NCI-H226 (cell line): Measurements from ENCODE around the gene RAI14.
"Not testable (repeated sequence)": the region's sequence is repeated elsewhere in the genome, so short reads cannot be mapped to it uniquely, and the experiment has no call there.

ENCODE experiments used
- DNase-seq: peaks from one replicate; pipeline ENCODE4 v3.0.0-alpha.2; 2015

RAI14 gene

GRCh38 chr5:34701442-34701841 is 45.3 kb downstream of the RAI14 start:
- DNase-seq = not testable (repeated sequence)

DNA sequence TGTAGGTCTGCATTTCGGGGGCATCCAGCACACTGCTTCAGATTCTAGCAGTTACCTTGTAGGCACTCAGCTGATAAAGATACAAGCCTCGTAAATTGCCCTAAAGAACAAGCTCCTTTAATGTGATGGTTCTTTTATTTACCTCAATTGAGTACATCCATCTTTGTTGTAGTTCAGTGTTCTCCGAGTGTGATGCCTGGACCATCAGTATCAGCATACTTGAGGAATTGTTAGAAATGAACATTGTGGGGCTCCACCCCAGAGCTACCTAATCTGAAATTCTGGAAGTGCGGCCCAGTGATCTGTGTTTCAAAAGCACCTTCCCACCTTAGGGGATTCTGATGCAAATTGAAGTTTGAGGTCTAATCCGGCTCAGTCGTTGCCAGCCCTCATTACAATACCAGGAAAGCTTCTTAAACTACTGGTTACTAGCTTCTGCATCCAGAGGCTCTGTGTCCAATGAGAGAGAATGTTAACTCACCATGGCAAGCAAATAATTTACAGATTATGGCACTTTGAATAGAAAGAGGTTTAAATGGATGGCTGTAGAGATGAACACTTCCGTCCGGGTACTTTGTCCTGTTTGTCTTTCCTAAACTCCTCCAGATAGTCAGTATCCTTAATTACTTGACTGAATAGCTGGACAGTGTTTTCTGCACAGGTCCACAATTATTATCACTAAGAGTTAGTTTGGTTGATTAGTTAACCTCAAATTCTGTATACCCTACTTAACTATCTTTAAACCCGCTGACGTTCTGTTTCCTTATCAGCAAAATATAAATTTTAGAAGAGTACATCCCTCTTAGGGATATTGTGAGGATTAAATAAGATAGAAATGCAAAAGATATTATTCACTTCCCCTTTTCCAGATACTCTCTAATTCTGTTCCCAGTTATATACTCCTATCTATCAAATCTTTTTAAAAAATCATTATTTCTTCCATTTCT is 47.9 kb downstream of the RAI14 start:
- no peak for DNase-seq

GRCh38 chr5:34706084-34706483 is 50.0 kb downstream of the RAI14 start:
- DNase-seq = no peak

- DNase-seq = no peak
These were observed 51.5 kb downstream of the RAI14 start for GRCh38 chr5:34707451-34708107.

GRCh38 chr5:34708777-34709176 is 52.6 kb downstream of the RAI14 start:
- no peak for DNase-seq

GRCh38 chr5:34709861-34710673 is 53.9 kb downstream of the RAI14 start:
- peak; percentile 62 for DNase-seq

DNA sequence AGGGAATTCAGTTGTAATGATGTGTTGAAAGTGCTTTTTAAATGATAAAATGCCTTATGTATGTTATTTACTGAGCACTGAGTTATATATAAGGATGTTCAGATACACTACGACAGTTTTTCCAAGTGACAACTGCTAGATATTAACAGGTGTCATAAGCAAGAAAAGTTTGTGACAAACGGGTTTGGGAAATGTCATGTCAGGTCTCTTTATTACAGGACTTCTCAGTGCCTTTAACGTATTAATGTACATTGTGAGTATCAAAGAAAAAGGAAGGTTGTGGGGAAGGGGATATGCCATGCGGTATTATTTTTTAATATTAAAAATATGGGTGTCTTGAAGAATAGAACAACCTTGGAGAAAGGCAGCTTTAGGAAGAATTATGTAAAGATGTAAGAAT is 56.4 kb downstream of the RAI14 start:
- DNase-seq = no peak

- DNase-seq = no peak
These were observed 59.6 kb downstream of the RAI14 start for GRCh38 chr5:34715711-34716110.

DNA sequence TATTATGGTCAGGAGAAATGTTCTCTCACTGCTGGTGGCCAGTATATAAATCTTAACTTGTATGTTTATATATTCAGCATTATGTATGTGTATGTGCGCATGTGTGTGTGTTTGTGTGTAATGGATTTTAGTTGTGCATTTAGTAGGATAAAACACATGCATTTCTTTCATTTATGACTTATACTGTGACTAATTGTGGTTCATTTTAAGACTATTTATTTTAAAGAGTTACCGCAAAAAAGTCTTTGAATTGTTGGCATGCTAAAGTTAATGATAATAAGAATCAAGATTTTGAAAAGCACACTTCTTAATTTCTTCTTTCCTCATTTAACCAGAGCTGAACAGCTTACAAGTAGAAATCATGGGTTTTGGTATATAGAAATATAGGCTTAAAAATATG is 60.9 kb downstream of the RAI14 start:
- DNase-seq = no peak

DNA sequence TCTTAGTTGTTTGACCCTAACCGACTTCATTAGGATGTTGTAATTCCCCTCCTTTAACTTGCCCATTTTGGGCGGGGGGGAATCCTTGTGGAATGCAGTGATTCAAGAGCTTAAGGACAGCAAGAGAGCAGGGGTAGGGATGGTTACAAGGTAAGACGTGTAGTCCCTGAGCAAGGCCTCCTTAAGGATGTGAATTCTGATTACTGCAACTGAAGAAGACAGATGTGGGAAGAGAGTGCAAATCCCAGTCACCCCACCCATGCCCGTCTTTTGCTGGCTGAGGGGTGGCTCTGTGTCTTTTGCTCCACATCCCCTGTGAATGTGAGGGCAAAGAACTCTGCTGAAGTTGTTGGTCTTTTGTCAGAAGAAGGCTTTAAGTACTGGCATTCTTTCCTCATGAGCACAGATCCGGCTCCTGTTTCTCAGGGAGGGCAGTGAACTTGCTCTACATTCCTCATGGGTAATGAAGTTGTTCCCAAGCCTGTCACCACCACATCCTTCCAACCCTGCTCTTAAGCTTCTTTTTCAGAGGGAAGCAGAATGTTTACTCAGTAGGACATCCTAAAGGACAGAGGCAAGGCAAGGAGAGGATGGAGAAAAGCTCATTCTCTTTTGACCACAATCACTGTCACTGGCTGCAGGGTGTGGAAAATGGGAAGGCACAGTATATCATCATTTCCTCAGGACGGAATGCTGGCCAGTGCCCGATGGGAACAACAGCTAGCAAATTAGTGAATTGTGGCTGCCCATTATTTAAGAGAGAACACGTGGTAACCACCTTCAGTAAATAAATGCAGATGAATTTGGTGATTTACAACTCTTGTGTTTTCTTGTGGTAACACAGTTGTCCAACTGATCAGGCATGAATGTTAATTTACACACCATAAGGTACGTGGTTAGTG is 61.5 kb downstream of the RAI14 start:
- DNase-seq = peak; percentile 91

GRCh38 chr5:34718516-34718915 is 62.4 kb downstream of the RAI14 start:
- DNase-seq = no peak

DNA sequence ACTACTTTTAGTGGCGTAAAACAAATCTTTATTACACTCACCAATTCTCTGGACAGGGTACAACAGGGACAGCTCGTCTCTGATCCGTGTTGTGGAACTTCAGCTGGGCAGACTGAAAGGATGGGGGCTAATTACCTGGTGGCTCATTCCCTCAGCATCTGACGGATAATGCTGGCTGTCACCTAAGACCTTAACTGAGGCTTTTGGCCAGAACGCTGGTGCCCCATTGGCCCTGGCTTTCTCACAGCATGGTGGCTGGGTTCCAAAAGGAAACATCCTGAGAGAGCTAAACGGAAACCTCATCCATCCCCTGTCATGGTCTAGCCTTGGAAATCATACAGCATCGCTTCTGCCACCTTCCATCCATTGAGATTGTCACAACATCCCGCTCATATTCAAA is 62.9 kb downstream of the RAI14 start:
- DNase-seq = no peak

DNA sequence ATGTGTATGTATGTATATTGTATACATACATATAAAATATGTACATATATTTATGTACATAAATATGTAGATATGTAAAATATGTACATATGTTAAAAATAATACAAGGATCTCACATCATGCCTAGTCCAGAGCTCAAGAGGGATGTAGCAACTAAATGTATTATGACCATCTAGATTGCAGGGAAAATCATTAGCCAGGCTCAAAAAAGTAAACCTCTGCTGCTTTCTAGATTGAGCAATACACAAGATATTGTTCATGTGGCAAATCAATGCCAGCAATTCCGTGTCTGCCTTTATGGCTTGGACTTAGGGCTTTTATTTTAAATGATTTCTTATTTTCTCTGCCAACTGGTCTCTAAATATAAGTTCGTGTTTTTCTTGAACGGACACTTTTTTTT is 65.2 kb downstream of the RAI14 start:
- no peak for DNase-seq

DNA sequence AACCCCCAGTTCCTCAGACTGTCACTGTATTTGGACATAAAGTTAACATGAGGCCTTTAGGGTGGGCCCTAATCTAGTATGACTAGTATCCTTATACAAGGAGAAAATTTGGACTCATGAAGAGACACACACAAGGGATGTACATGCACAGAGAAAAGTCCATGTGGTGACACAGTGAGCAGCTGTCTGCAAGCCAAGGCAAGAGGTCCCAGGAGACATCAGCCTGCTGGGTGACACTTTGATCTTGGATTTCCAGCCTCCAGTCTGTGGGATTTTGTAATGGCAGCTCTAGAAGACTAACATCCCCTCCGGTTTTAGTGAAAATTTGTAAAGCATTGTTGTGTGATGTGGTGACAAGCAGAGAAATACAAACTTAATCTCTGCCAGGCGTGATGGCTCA is 66.1 kb downstream of the RAI14 start:
- no peak for DNase-seq

- DNase-seq = no peak
These were observed 68.6 kb downstream of the RAI14 start for GRCh38 chr5:34724741-34725140.

GRCh38 chr5:34727166-34727749 is 71.1 kb downstream of the RAI14 start:
- DNase-seq = not testable (repeated sequence)

- no peak for DNase-seq
These were observed 72.1 kb downstream of the RAI14 start for GRCh38 chr5:34728236-34728635.

DNA sequence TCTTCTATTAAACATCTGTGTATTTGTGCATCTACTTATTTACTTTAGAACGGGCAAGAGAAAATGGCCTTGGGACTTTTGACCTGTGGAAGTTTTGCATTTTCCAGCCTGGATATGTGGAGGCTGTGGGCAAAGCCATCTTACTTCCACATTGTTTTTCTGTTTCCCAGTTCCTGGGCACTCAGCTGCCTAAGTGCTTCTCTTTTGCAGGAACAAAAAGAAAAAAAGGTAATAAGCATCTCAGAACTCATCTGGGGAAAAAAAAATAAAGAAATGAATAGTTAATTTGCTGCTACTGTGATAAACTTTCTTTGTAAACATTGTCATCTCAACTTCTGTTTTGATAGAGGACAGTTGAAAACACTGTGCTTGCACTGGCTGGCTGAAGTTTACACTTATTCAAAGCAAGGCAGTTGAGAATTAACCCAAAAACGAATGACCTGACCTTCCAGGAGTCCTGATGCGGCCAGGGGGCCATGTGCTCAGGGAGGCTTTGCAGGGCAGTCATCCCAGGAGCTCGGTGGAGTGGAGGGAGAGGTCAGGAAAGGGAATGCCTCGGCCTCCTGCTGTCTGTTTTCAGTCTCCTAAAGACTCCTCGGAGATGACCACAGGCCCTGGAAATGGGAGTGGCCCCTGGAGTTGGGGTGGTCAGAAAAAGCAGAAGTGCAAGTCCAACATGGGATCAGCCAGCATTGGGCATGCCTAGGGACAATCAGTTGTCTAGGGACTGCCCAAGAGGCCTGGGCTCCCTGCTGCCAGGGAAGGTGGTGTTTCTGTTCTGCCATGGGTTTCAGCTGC is 75.5 kb downstream of the RAI14 start:
- no peak for DNase-seq

DNA sequence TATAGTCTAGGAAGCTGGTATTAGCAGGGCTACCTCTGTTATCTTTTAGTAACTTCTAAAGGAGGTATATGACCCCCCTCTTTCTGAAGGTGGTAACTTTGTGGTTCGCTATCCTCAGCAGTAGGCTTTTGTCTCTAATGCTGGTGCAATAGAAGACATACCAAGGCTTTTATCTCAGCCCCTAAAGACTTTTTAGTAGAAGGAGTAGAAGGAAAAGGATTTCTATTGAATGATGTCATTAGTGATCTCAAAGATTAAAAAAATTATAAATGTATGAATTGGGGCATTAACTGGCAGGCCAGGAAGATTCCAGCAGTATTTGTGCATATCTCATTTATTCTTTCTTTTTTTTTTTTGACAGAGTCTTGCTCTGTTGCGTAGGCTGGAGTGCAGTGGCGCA is 78.2 kb downstream of the RAI14 start:
- DNase-seq = peak; percentile 94

- peak; percentile 67 for DNase-seq
These were observed 79.6 kb downstream of the RAI14 start for GRCh38 chr5:34735491-34736426.
